GM21576 (cell line): ENCODE results near the gene SORCS3.
A peak's percentile ranks its signal among the peaks of the same experiment; 100 is the strongest.

ENCODE experiments used
- ATAC-seq: cut with Tn5 transposase; IDR thresholded peaks from one replicate; pipeline ENCODE4 v1.9.1; 2021; ENCODE audit warnings: mild to moderate bottlenecking, moderate library complexity; ENCODE audit not compliant: unreplicated experiment

SORCS3 gene

GRCh38 chr10:104773105-104773504 is 132.0 kb downstream of the SORCS3 start:
- no peak for ATAC-seq

GRCh38 chr10:104774234-104774633 is 133.1 kb downstream of the SORCS3 start:
- ATAC-seq: no peak

GRCh38 chr10:104777086-104777799 is 136.2 kb downstream of the SORCS3 start:
- no peak for ATAC-seq

- ATAC-seq: no peak
These were observed 137.3 kb downstream of the SORCS3 start for GRCh38 chr10:104778371-104778770.

- ATAC-seq: no peak
These were observed 138.6 kb downstream of the SORCS3 start for GRCh38 chr10:104779701-104780100.

GRCh38 chr10:104780165-104780564 is 139.1 kb downstream of the SORCS3 start:
- ATAC-seq: no peak

GRCh38 chr10:104780946-104781595 is 140.0 kb downstream of the SORCS3 start:
- ATAC-seq: no peak

GRCh38 chr10:104784452-104784851 is 143.4 kb downstream of the SORCS3 start:
- no peak for ATAC-seq

GRCh38 chr10:104791471-104791870 is 150.4 kb downstream of the SORCS3 start:
- ATAC-seq: no peak

- no peak for ATAC-seq
These were observed 154.3 kb downstream of the SORCS3 start for GRCh38 chr10:104795411-104795810.

- ATAC-seq: no peak
These were observed 155.7 kb downstream of the SORCS3 start for GRCh38 chr10:104796823-104797222.

- no peak for ATAC-seq
These were observed 161.9 kb downstream of the SORCS3 start for GRCh38 chr10:104802941-104803340.

GRCh38 chr10:104804880-104805279 is 163.8 kb downstream of the SORCS3 start:
- no peak for ATAC-seq

GRCh38 chr10:104806801-104807200 is 165.7 kb downstream of the SORCS3 start:
- no peak for ATAC-seq

- ATAC-seq: no peak
These were observed 166.7 kb downstream of the SORCS3 start for GRCh38 chr10:104807581-104808310.

- peak; percentile 70 for ATAC-seq
These were observed 168.4 kb downstream of the SORCS3 start for GRCh38 chr10:104809288-104810090.

GRCh38 chr10:104811166-104811565 is 170.1 kb downstream of the SORCS3 start:
- ATAC-seq: no peak

GRCh38 chr10:104816501-104816900 is 175.4 kb downstream of the SORCS3 start:
- ATAC-seq: no peak

- no peak for ATAC-seq
These were observed 178.6 kb downstream of the SORCS3 start for GRCh38 chr10:104819731-104820130.

GRCh38 chr10:104822088-104822487 is 181.0 kb downstream of the SORCS3 start:
- no peak for ATAC-seq

GRCh38 chr10:104824380-104825006 is 183.4 kb downstream of the SORCS3 start:
- ATAC-seq: no peak
